ENCODE measurements around the gene C16orf87.

The C16orf87 gene

GRCh38 chr16:46852130-46852529, 21.1 kb upstream of the C16orf87 start:
- no peak overlapping the region for H3K27ac ChIP-seq (ENCODE audit: low read length)
- TF ChIP-seq EZH2phosphoT487 (IDR thresholded peaks at IDR 0.05; ENCODE audit: low read depth) (no peak), CTCF (IDR thresholded peaks at IDR 0.05; ENCODE audit: low read depth, low read length) (no peak)
- no peaks in the 10 kb centered on the region for H3K9me3 ChIP-seq (ENCODE audit: insufficient read depth, low read length)
- H3K4me2 ChIP-seq (ENCODE audit: low read length), result no peak overlapping the region
- H4K20me1 ChIP-seq (ENCODE audit: insufficient read depth, low read length), result no peaks in the 10 kb centered on the region
- no peak overlapping the region for H3K4me3 ChIP-seq (ENCODE audit: low read length)
- peaks cover 18% of the 10 kb centered on the region for H3K4me1 ChIP-seq (ENCODE audit: low read length)
- H3K27me3 ChIP-seq (ENCODE audit: low read depth, low read length), result no peaks in the 10 kb centered on the region
- H3K36me3 ChIP-seq (replicated peaks; ENCODE audit: low read depth, low read length), result no peaks in the 10 kb centered on the region
- H3K9ac ChIP-seq (ENCODE audit: low read length), result no peak overlapping the region
- H3K79me2 ChIP-seq (ENCODE audit: low read length), result no peaks in the 10 kb centered on the region
- no peak overlapping the region for H2AFZ ChIP-seq (ENCODE audit: low read depth, low read length)

GRCh38 chr16:46850619-46851555, 19.9 kb upstream of the C16orf87 start:
- Histone ChIP-seq H3K9ac (ENCODE audit: low read length) (no peak overlapping the region), H3K27me3 (ENCODE audit: low read depth, low read length) (no peaks in the 10 kb centered on the region), H3K27ac (ENCODE audit: low read length) (peak overlapping the region; percentile 34; the same call in 1 of the 2 replicates), H3K4me1 (ENCODE audit: low read length) (peaks cover 18% of the 10 kb centered on the region), H3K4me3 (ENCODE audit: low read length) (no peak overlapping the region), H3K36me3 (replicated peaks; ENCODE audit: low read depth, low read length) (no peaks in the 10 kb centered on the region), H4K20me1 (ENCODE audit: insufficient read depth, low read length) (no peaks in the 10 kb centered on the region), H3K9me3 (ENCODE audit: insufficient read depth, low read length) (no peaks in the 10 kb centered on the region), H3K4me2 (ENCODE audit: low read length) (peak overlapping the region; percentile 38), H2AFZ (ENCODE audit: low read depth, low read length) (peak overlapping the region; percentile 32), H3K79me2 (ENCODE audit: low read length) (no peaks in the 10 kb centered on the region)
- TF ChIP-seq EZH2phosphoT487 (IDR thresholded peaks at IDR 0.05; ENCODE audit: low read depth) (no peak), CTCF (IDR thresholded peaks at IDR 0.05; ENCODE audit: low read depth, low read length) (no peak)

- Histone ChIP-seq H3K9ac (ENCODE audit: low read length) (no peak overlapping the region), H3K4me1 (ENCODE audit: low read length) (peaks cover 18% of the 10 kb centered on the region), H3K36me3 (replicated peaks; ENCODE audit: low read depth, low read length) (no peaks in the 10 kb centered on the region), H3K9me3 (ENCODE audit: insufficient read depth, low read length) (no peaks in the 10 kb centered on the region), H3K4me2 (ENCODE audit: low read length) (no peak overlapping the region), H4K20me1 (ENCODE audit: insufficient read depth, low read length) (no peaks in the 10 kb centered on the region), H2AFZ (ENCODE audit: low read depth, low read length) (no peak overlapping the region), H3K79me2 (ENCODE audit: low read length) (no peaks in the 10 kb centered on the region), H3K4me3 (ENCODE audit: low read length) (no peak overlapping the region), H3K27me3 (ENCODE audit: low read depth, low read length) (no peaks in the 10 kb centered on the region), H3K27ac (ENCODE audit: low read length) (no peak overlapping the region)
- TF ChIP-seq CTCF (IDR thresholded peaks at IDR 0.05; ENCODE audit: low read depth, low read length) (no peak), EZH2phosphoT487 (IDR thresholded peaks at IDR 0.05; ENCODE audit: low read depth) (no peak)
Observed at GRCh38 chr16:46848768-46849764, 18.1 kb upstream of the C16orf87 start.
